K562 (cell line): ENCODE results near the gene EXOC7. TPM values are rescaled to one million over a fixed set of nuclear protein-coding genes. Genes with fewer than 3 reads are reported as not detected.

Experiments used
- ATAC-seq: fragments of 200-7000 bp; cut with Tn5 transposase; 3 replicates; pipeline ENCODE4 v1.9.1; 2020; ENCODE audit warnings: moderate library complexity
- BruUV-seq: library from RNA; stranded (reverse); fragments of 400-500 nt; replicated peaks from 2 replicates; lab custom pipeline; 2021; lab: Mats Ljungman, UMichigan
- CTCF ChIA-PET: fragments of 300-600 bp; formaldehyde crosslinking; extraction: SDS; loops from one replicate; lab custom pipeline; 2021; ENCODE audit warnings: low intra/inter-chr PET ratio; lab: Yijun Ruan, JAX
- POLR2A ChIA-PET: fragments of 300-600, 350-650 bp; sonication (Branson Sonifier 250); formaldehyde crosslinking; extraction: SDS; loops from one replicate; lab custom pipeline; 2021; ENCODE audit warnings: antibody characterized with exemption, inconsistent platforms; lab: Yijun Ruan, JAX
- DNase-seq, 4 experiments: peaks; one replicate each; pipeline versions ENCODE4 v3.0.0 to v3.0.0-alpha.2; 2011 to 2018; ENCODE audit warnings: low spot score in 3 of 4, mixed read lengths in 3 of 4; ENCODE audit errors: extremely low read depth in 1 of 4
- FAIRE-seq: peaks from 2 replicates; lab custom pipeline; 2011; peaks lifted over from hg19 to GRCh38; lab: Jason Lieb, UNC
- H2AFZ ChIP-seq: 2 replicates; pipeline ENCODE4 v1.6.0; 2011; ENCODE audit warnings: low read depth, low read length, control low read depth, inconsistent platforms
- H3K27ac ChIP-seq: fragments of 200-600 bp; 3 replicates; pipeline ENCODE4 v1.8.0; 2011; ENCODE audit warnings: low read depth, mild to moderate bottlenecking, control low read depth, inconsistent platforms, low read length, moderate library complexity, mixed read lengths; ENCODE audit errors: extremely low read depth
- H3K27me3 ChIP-seq, 2 experiments: fragments of 300-600 bp in 1 of 2; 2 replicates in 1 of 2; 3 replicates in 1 of 2; pipeline versions ENCODE4 v1.6.0 to v1.8.0; 2011; ENCODE audit warnings: inconsistent platforms in 2 of 2, low read length in 2 of 2, mild to moderate bottlenecking in 1 of 2, mixed read lengths in 1 of 2, moderate library complexity in 1 of 2; ENCODE audit not compliant: control insufficient read depth in 2 of 2, insufficient read depth in 2 of 2
- H3K36me3 ChIP-seq: fragments of 300-600 bp; 3 replicates; pipeline ENCODE4 v1.8.0; 2011; ENCODE audit warnings: mild to moderate bottlenecking, low read length, inconsistent platforms; ENCODE audit not compliant: control insufficient read depth, insufficient read depth
- H3K4me1 ChIP-seq, 2 experiments: fragments of 200-600 bp in 1 of 2; replicated peaks in 1 of 2; 2 replicates in 1 of 2; 3 replicates in 1 of 2; pipeline versions ENCODE4 v1.5.1 to v1.8.0; 2011; ENCODE audit warnings: inconsistent platforms in 2 of 2, low read length in 2 of 2, mild to moderate bottlenecking in 1 of 2, mixed read lengths in 1 of 2, moderate library complexity in 1 of 2; ENCODE audit not compliant: control insufficient read depth in 2 of 2, insufficient read depth in 2 of 2
- H3K4me2 ChIP-seq: 2 replicates; pipeline ENCODE4 v1.6.1; 2011; ENCODE audit warnings: low read length, control low read depth, inconsistent platforms, mixed read lengths; ENCODE audit not compliant: insufficient read depth
- H3K4me3 ChIP-seq: fragments of 200-600 bp; sonication (generic), shearing (Covaris generic); 2 replicates; pipeline ENCODE4 v1.5.1; 2016; ENCODE audit warnings: control low read depth, inconsistent platforms
- H3K79me2 ChIP-seq: fragments of 200-600 bp; 3 replicates; pipeline ENCODE4 v1.8.0; 2011; ENCODE audit warnings: low read length, inconsistent platforms; ENCODE audit not compliant: control insufficient read depth, insufficient read depth
- H3K9ac ChIP-seq, 2 experiments: 2 replicates each; pipeline versions ENCODE4 v1.6.0 to v1.6.1; 2011; ENCODE audit warnings: low read depth in 2 of 2, low read length in 2 of 2, control low read depth in 1 of 2, inconsistent platforms in 1 of 2, mild to moderate bottlenecking in 1 of 2, mixed read lengths in 1 of 2; ENCODE audit not compliant: insufficient read depth in 1 of 2
- H3K9me1 ChIP-seq: one replicate; pipeline ENCODE4 v1.6.0; 2011; ENCODE audit warnings: inconsistent platforms, mild to moderate bottlenecking, low read length, moderate library complexity; ENCODE audit not compliant: control insufficient read depth, insufficient read depth
- H3K9me3 ChIP-seq: replicated peaks from 2 replicates; pipeline ENCODE4 v1.5.1; 2011; ENCODE audit warnings: low read depth, low read length, inconsistent platforms; ENCODE audit not compliant: control insufficient read depth, insufficient read depth
- H4K20me1 ChIP-seq: replicated peaks from 2 replicates; pipeline ENCODE4 v1.6.1; 2011; ENCODE audit warnings: low read length, inconsistent platforms, mixed read lengths; ENCODE audit not compliant: control insufficient read depth, insufficient read depth
- BRCA1 ChIP-seq, 2 experiments: fragments of 450-650 bp in 1 of 2; sonication (generic) in 1 of 2; formaldehyde crosslinking in 1 of 2; IDR thresholded peaks; 2 replicates each; pipeline versions ENCODE4 v1.5.0 to v1.6.1; 2017 to 2020; ENCODE audit warnings: mild to moderate bottlenecking in 1 of 2, missing genetic modification reagents in 1 of 2
- CBFA2T3 ChIP-seq: fragments of 450-650 bp; IDR thresholded peaks from 2 replicates; pipeline ENCODE4 v1.6.1; 2017
- DMBX1 ChIP-seq: fragments of 250-450 bp; sonication (Bioruptor Pico); IDR thresholded peaks from 2 replicates; pipeline ENCODE4 v1.8.0; 2022; ENCODE audit warnings: inconsistent platforms, mild to moderate bottlenecking, moderate library complexity, borderline replicate concordance
- FOXJ3 ChIP-seq: sonication (generic); formaldehyde crosslinking; IDR thresholded peaks from 2 replicates; pipeline ENCODE4 v1.4.0; 2020; ENCODE audit warnings: mild to moderate bottlenecking, missing genetic modification reagents
- GATA2 ChIP-seq: sonication (generic); formaldehyde crosslinking; IDR thresholded peaks from 2 replicates; pipeline ENCODE4 v1.4.0; 2020; ENCODE audit warnings: mild to moderate bottlenecking, missing genetic modification reagents
- KDM1A ChIP-seq, 2 experiments: fragments of 450-650 bp; IDR thresholded peaks; 2 replicates each; pipeline ENCODE4 v1.6.1; 2016; ENCODE audit warnings: mild to moderate bottlenecking in 2 of 2
- MCM3 ChIP-seq: fragments of 450-650 bp; IDR thresholded peaks from 2 replicates; pipeline ENCODE4 v1.6.1; 2016
- NR2C1 ChIP-seq, 2 experiments: fragments of 450-650 bp; IDR thresholded peaks; 2 replicates each; pipeline ENCODE4 v1.6.1; 2017; ENCODE audit warnings: mild to moderate bottlenecking in 2 of 2, antibody characterized with exemption in 1 of 2, inconsistent platforms in 1 of 2, missing compliant biosample characterization in 1 of 2, missing genetic modification characterization in 1 of 2
- SAFB ChIP-seq: fragments of 200-400 bp; formaldehyde crosslinking; IDR thresholded peaks from 2 replicates; pipeline ENCODE4 v1.6.1; 2017; ENCODE audit warnings: low read depth, low read length, borderline replicate concordance
- SAFB2 ChIP-seq: fragments of 200-400 bp; formaldehyde crosslinking; IDR thresholded peaks from 2 replicates; pipeline ENCODE4 v1.6.1; 2018; ENCODE audit warnings: borderline replicate concordance, low read length, low read depth, moderate library complexity; ENCODE audit not compliant: severe bottlenecking
- SREBF2 ChIP-seq: sonication (generic); formaldehyde crosslinking; IDR thresholded peaks from 2 replicates; pipeline ENCODE4 v1.4.0; 2020; ENCODE audit warnings: mild to moderate bottlenecking, missing genetic modification reagents
- ZNF316 ChIP-seq: fragments of 450-650 bp; IDR thresholded peaks from 2 replicates; pipeline ENCODE4 v1.6.1; 2016
- WGBS: fragments of 100-300 bp; shearing (Covaris generic); methylation state at CpG from one replicate; pipeline ENCODE4 v1.1.6; 2016; ENCODE audit warnings: low coverage, mixed read lengths; ENCODE audit not compliant: insufficient coverage; ENCODE audit errors: missing lambda C conversion rate; 5-methylcytosine and 5-hydroxymethylcytosine counted together
- in situ Hi-C: fragments of 300-500 bp; cut with MboI; formaldehyde crosslinking; loops from 4 replicates; pipeline ENCODE4 v1.15.0; 2018; ENCODE audit warnings: inconsistent platforms, mixed read lengths
- intact Hi-C: fragments of 100-400 bp; cut with micrococcal nuclease; formaldehyde crosslinking; loops from 2 replicates; pipeline ENCODE4 v1.14.2; 2022
- polyA plus RNA-seq, 8 experiments: library from polyadenylated mRNA; depleted of rRNA in 4 of 8; stranded (reverse) in 5 of 8; unstranded in 3 of 8; fragments of >200 nt; fragmentation: Nextera tagmentation in 2 of 8; fragmentation: Illumina TruSeq in 1 of 8; extraction: Ambion mirVana in 2 of 8; extraction: Trizol in 1 of 8; gene quantifications; 2 replicates each; pipeline versions ENCODE4 v1.2.1 to v1.2.3, GENCODE V29; 2011 to 2014; ENCODE audit warnings: inconsistent platforms in 1 of 8, missing spikeins in 1 of 8
- total RNA-seq, 7 experiments: library from RNA; depleted of rRNA in 6 of 7; stranded (reverse); fragments of >200 nt in 6 of 7; fragmentation: Illumina TruSeq in 2 of 7; extraction: Trizol in 2 of 7; gene quantifications; 2 replicates each; pipeline versions ENCODE4 v1.2.1 to v1.2.3, GENCODE V29; 2011 to 2021; ENCODE audit warnings: low replicate concordance in 1 of 7
- TF ChIP-seq, protein P1 (sequence below), 2 experiments: IDR thresholded peaks; 2 replicates each; pipeline ENCODE4 v1.6.1; 2012; ENCODE audit warnings: improper control_type of control experiment in 2 of 2, low read depth in 2 of 2, low read length in 2 of 2, borderline replicate concordance in 1 of 2

The EXOC7 gene
- total and polyA plus RNA-seq, 9 of the 15 experiments (the other 6 are each of a cell fraction or from before 2014, with no cell fraction given): 18.6 to 57.0 (median 35.0) TPM

DNA sequence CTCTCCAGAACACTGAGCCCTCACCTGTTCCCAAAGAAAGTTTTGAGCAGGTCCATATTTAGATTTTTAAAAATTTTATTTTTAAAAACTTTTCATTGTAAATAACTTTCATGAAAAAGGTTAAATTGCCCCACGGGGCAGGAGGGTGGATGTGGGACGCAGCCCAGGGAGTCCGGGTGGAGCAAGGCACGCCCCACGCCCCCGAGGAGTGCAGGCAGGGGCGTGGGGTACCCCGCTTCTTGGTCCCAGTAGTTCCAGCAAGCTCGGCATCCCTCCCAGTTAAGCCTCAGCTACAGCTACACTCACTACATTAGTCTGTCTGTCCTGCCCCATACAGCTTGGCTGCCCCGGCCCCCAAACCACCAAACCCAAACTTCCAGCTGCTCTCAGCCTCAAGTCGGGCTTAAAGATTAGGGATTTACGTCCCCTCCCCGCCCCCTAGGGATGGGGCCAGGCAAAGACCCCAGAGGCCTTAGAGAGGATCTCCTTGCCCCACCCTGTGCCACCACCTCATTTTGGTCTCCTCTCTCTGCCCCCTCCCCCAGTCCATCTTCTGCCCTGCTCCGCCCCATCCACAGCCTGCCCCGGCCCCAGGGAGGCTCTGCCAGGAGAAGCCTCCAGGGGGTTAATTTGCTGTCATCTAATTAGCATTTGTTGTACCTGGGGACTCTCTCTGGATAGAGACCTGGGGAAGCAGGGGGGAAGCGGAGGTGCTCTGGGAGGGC is 32.9 kb upstream of the EXOC7 start:
- CTCF ChIA-PET: no interaction called here

DNA sequence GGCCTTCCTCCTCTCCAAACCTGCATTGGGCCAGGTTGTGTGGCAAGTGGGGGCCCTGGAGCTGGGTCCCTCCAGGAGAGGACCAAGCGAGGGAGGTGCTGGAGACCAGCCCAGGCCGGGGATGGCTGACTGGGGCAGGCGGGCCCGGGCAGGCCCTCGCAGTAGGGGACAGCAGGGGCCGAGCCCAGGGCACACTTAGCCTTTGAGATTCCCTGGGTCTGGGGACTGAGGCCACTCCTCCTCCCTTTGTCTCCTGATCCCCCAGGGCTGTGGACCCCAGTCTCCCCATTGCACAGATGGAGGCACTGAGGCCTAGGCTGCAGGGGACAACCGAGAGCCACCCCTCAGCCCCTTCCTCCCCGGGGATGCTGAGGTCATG is 32.2 kb upstream of the EXOC7 start:
- in situ Hi-C loops: no loop called here
- H3K36me3 ChIP-seq: no peaks in the 10 kb centered on the region
- FAIRE-seq: no peak
- H3K4me1 ChIP-seq: peaks cover 0 to 60% of the 10 kb centered on the region in 2 experiments; a peak in 2 of 5 replicates
- ChIA-PET CTCF (no interaction called here), POLR2A (interaction anchor here (0.5 kb wide), 1 partner anchor 38 kb away, joined by 4 read pairs; no protein-coding TSS in a partner anchor)
- no peak overlapping the region for H3K27ac ChIP-seq
- H3K79me2 ChIP-seq: no peaks in the 10 kb centered on the region
- intact Hi-C loops: no loop called here
- TF ChIP-seq SREBF2: no peak
- TF ChIP-seq, protein P1, sequence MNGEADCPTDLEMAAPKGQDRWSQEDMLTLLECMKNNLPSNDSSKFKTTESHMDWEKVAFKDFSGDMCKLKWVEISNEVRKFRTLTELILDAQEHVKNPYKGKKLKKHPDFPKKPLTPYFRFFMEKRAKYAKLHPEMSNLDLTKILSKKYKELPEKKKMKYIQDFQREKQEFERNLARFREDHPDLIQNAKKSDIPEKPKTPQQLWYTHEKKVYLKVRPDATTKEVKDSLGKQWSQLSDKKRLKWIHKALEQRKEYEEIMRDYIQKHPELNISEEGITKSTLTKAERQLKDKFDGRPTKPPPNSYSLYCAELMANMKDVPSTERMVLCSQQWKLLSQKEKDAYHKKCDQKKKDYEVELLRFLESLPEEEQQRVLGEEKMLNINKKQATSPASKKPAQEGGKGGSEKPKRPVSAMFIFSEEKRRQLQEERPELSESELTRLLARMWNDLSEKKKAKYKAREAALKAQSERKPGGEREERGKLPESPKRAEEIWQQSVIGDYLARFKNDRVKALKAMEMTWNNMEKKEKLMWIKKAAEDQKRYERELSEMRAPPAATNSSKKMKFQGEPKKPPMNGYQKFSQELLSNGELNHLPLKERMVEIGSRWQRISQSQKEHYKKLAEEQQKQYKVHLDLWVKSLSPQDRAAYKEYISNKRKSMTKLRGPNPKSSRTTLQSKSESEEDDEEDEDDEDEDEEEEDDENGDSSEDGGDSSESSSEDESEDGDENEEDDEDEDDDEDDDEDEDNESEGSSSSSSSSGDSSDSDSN (IDR thresholded peaks at IDR 0.05; ENCODE audit: borderline replicate concordance in 1 of 2, low read depth in 2 of 2, low read length in 2 of 2): no peak
- TF ChIP-seq KDM1A (IDR thresholded peaks at IDR 0.05): no peak
- TF ChIP-seq SAFB2: no peak
- TF ChIP-seq ZNF316: no peak
- no peak for TF ChIP-seq FOXJ3 (CRISPR knock-in tag)
- TF ChIP-seq DMBX1 (CRISPR knock-in tag): no peak
- TF ChIP-seq MCM3: no peak
- TF ChIP-seq CBFA2T3: no peak
- TF ChIP-seq BRCA1 (IDR thresholded peaks at IDR 0.05): no peak
- no peak for TF ChIP-seq BRCA1 (CRISPR knock-in tag; IDR thresholded peaks at IDR 0.05)
- no peak for TF ChIP-seq SAFB
- TF ChIP-seq NR2C1 (IDR thresholded peaks at IDR 0.05): no peak
- no peak for TF ChIP-seq NR2C1 (tag; IDR thresholded peaks at IDR 0.05)
- no TSS peak for BruUV-seq
- H3K4me2 ChIP-seq: no peak overlapping the region
- no peak overlapping the region for H3K9ac ChIP-seq
- no peak overlapping the region for H3K4me3 ChIP-seq
- peaks cover 62 to 91% of the 10 kb centered on the region in 2 experiments; a peak in 4 of 5 replicates for H3K27me3 ChIP-seq
- WGBS: 7% methylated on average over 6 of the region's 8 CpGs
- no peak for ATAC-seq
- H3K9me3 ChIP-seq: no peaks in the 10 kb centered on the region
- no peak for DNase-seq
- no peak overlapping the region for H2AFZ ChIP-seq
- H4K20me1 ChIP-seq: no peaks in the 10 kb centered on the region; the same call in 1 of the 2 replicates
- no peaks in the 10 kb centered on the region for H3K9me1 ChIP-seq

More for the DNA sequence above, 32.9 kb upstream of the EXOC7 start:
- no TSS peak for BruUV-seq
- no peak overlapping the region for H3K27ac ChIP-seq
- H3K79me2 ChIP-seq: no peaks in the 10 kb centered on the region
- TF ChIP-seq GATA2 (CRISPR knock-in tag): no peak
- H3K27me3 ChIP-seq: peaks cover 61 to 87% of the 10 kb centered on the region in 2 experiments; a peak in 4 of 5 replicates
- H3K4me1 ChIP-seq: peaks cover 2 to 61% of the 10 kb centered on the region in 2 experiments; a peak in 3 of 5 replicates
- DNase-seq: no peak
- no peaks in the 10 kb centered on the region for H3K36me3 ChIP-seq
- no peaks in the 10 kb centered on the region for H3K9me3 ChIP-seq
- ATAC-seq: no peak
- intact Hi-C loops: no loop called here
- H3K9ac ChIP-seq: no peak overlapping the region
- FAIRE-seq: no peak
- WGBS: 18% methylated on average over 11 of the region's 16 CpGs
- H3K9me1 ChIP-seq: no peaks in the 10 kb centered on the region
- POLR2A ChIA-PET: no interaction called here
- in situ Hi-C loops: no loop called here
- H3K4me3 ChIP-seq: no peak overlapping the region
- H4K20me1 ChIP-seq: peaks cover 3% of the 10 kb centered on the region; the same call in 1 of the 2 replicates
- H3K4me2 ChIP-seq: no peak overlapping the region
- no peak overlapping the region for H2AFZ ChIP-seq
